ENCODE results near the gene CCDC160.

Gene CCDC160

DNA sequence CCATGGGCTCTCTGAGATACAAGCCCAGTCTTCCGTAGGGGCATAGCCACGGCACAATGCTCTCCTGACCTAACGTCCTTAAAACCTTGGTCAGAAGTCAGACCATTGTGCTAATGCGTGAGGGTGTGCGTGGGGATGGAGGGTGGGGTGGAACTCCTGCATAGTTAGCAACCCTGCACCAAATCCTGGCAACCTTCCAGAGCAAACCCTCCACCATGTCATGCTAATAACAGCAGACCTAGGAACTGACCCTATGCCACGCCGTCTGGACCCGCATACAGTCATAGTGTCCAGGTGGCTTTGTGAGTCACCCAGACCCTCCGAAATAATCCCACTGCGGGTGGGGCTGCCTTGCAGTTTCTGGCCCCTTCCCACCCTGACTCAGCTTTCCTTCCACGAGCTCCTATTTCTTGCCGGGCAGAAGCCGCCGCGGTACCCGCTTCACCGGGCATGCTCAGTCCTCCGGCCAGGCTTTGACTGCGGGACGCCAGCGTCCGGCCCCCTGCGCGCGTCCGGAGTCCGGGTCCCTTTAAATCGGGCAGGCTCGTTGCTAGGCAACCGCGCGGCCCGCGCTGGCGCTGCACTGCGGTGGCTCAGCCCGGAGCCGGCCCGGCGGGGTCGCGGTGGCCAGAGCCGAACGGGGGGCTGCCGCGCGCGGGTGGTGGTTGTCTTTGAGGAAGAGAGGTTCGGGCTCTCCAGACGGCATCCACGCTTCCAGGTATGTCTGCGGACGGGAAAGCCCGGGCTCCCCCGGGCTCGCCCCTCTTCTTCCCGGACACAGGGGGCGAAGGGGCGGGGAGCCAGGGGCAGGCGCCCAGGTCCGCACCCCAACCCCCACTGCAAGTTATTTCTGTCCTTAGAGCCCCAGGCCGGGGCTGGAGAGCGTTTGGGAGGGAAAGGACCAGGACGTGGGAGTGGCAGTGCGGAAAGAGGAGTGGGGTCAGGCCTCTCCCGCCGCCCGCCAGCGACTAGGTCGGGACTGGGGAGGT lies at the start of gene CCDC160:
CCDC160 (plus strand) TSS at position 557 of the 989 bp plus-strand sequence. CDS start 7,619 bp downstream, outside the sequence.
- TF ChIP-seq HDGF (IDR thresholded peaks at IDR 0.05; ENCODE audit: borderline replicate concordance) (no peak), L3MBTL2 (conservative IDR thresholded peaks at IDR 0.05) (no peak), FOXA1 (IDR thresholded peaks at IDR 0.05) (no peak), FOXM1 (IDR thresholded peaks at IDR 0.05; ENCODE audit: borderline replicate concordance) (no peak), NFRKB (IDR thresholded peaks at IDR 0.05) (no peak), ZNF384 (IDR thresholded peaks at IDR 0.05) (no peak), SUZ12 (IDR thresholded peaks at IDR 0.05) (no peak), SP1 (IDR thresholded peaks at IDR 0.05) (no peak), CTBP1 (IDR thresholded peaks at IDR 0.05; ENCODE audit: borderline replicate concordance) (no peak), ELF4 (IDR thresholded peaks at IDR 0.05) (no peak), FOXK2 (IDR thresholded peaks at IDR 0.05) (no peak), BHLHE40 (IDR thresholded peaks at IDR 0.05; ENCODE audit: borderline replicate concordance) (no peak), TARDBP (IDR thresholded peaks at IDR 0.05) (no peak), PKNOX1 (IDR thresholded peaks at IDR 0.05) (no peak), LEF1 (IDR thresholded peaks at IDR 0.05; ENCODE audit: borderline replicate concordance) (no peak), ARNT (IDR thresholded peaks at IDR 0.05) (no peak)
- peak; percentile 75 for DNase-seq (ENCODE audit: extremely low spot score)
- CTCF ChIA-PET: interaction anchor here (0.6 kb wide), 1 partner anchor 153 kb away, joined by 3 read pairs; no protein-coding TSS in a partner anchor
- POLR2A ChIA-PET: no interaction called here

DNA sequence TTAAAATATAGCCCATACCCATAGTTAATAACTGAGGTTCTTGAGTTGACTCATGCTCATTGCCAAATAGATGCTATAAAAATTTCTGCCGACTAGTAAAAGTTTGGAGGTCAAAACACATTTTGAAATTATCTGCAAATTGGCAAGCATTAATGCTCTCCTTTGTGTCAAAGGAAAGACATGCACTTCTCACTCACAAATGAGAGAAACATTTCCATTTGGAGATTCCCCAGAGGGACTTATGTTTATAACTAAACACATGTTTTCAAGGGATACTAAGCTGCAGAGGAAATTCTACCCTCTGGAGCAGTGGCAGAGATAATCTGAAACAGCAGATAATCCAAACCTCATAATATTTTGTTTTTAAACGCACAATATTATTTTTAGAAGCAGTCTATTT lies 45.7 kb upstream of the CCDC160 start:
- ChIA-PET CTCF (no interaction called here), POLR2A (no interaction called here)
- DNase-seq (ENCODE audit: extremely low spot score): no peak
- no peak for TF ChIP-seq ZNF384 (IDR thresholded peaks at IDR 0.05)
- TF ChIP-seq ARNT (IDR thresholded peaks at IDR 0.05): no peak
- TF ChIP-seq NFRKB (IDR thresholded peaks at IDR 0.05): no peak
- no peak for TF ChIP-seq FOXK2 (IDR thresholded peaks at IDR 0.05)
- TF ChIP-seq FOXA1 (IDR thresholded peaks at IDR 0.05): no peak
- no peak for TF ChIP-seq HDGF (IDR thresholded peaks at IDR 0.05; ENCODE audit: borderline replicate concordance)
- TF ChIP-seq CTBP1 (IDR thresholded peaks at IDR 0.05; ENCODE audit: borderline replicate concordance): no peak
- TF ChIP-seq PKNOX1 (IDR thresholded peaks at IDR 0.05): no peak
- TF ChIP-seq BHLHE40 (IDR thresholded peaks at IDR 0.05; ENCODE audit: borderline replicate concordance): no peak
- no peak for TF ChIP-seq TARDBP (IDR thresholded peaks at IDR 0.05)
- no peak for TF ChIP-seq SP1 (IDR thresholded peaks at IDR 0.05)
- no peak for TF ChIP-seq LEF1 (IDR thresholded peaks at IDR 0.05; ENCODE audit: borderline replicate concordance)
- TF ChIP-seq FOXM1 (IDR thresholded peaks at IDR 0.05; ENCODE audit: borderline replicate concordance): no peak
- no peak for TF ChIP-seq SUZ12 (IDR thresholded peaks at IDR 0.05)
- no peak for TF ChIP-seq L3MBTL2 (conservative IDR thresholded peaks at IDR 0.05)
- no peak for TF ChIP-seq ELF4 (IDR thresholded peaks at IDR 0.05)

DNA sequence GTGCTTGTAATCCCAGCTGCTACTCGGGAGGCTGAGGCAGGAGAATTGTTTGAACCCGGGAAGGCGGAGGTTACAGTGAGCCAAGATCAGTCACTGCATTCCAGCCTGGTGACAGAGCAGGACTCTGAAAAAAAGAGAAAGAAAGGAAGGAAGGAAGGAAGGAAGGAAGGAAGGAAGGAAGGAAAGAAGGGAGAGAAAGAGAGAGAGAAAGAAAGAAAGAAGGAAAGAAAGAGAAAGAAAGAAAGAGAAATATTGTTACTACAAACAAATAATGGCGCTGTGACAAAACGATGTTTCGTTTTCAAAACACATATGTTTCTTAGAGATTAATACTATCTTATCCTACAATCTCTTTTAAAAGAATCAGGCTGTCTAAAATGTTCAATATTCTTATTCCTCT lies 42.1 kb upstream of the CCDC160 start:
- CTCF ChIA-PET: no interaction called here
- no peak for DNase-seq (ENCODE audit: extremely low spot score)
- POLR2A ChIA-PET: no interaction called here
- TF ChIP-seq FOXA1 (IDR thresholded peaks at IDR 0.05): no peak
- TF ChIP-seq FOXM1 (IDR thresholded peaks at IDR 0.05; ENCODE audit: borderline replicate concordance): no peak
- no peak for TF ChIP-seq HDGF (IDR thresholded peaks at IDR 0.05; ENCODE audit: borderline replicate concordance)
- TF ChIP-seq SP1 (IDR thresholded peaks at IDR 0.05): no peak
- TF ChIP-seq L3MBTL2 (conservative IDR thresholded peaks at IDR 0.05): no peak
- TF ChIP-seq ARNT (IDR thresholded peaks at IDR 0.05): no peak
- no peak for TF ChIP-seq CTBP1 (IDR thresholded peaks at IDR 0.05; ENCODE audit: borderline replicate concordance)
- TF ChIP-seq ELF4 (IDR thresholded peaks at IDR 0.05): no peak
- TF ChIP-seq BHLHE40 (IDR thresholded peaks at IDR 0.05; ENCODE audit: borderline replicate concordance): no peak
- TF ChIP-seq SUZ12 (IDR thresholded peaks at IDR 0.05): no peak
- TF ChIP-seq TARDBP (IDR thresholded peaks at IDR 0.05): no peak

- ChIA-PET CTCF (interaction anchor here (0.7 kb wide), 1 partner anchor 16 kb away, joined by 3 read pairs; no protein-coding TSS in a partner anchor), POLR2A (no interaction called here)
- TF ChIP-seq LEF1 (IDR thresholded peaks at IDR 0.05; ENCODE audit: borderline replicate concordance) (no peak), PKNOX1 (IDR thresholded peaks at IDR 0.05) (no peak), FOXA1 (IDR thresholded peaks at IDR 0.05) (no peak), HDGF (IDR thresholded peaks at IDR 0.05; ENCODE audit: borderline replicate concordance) (no peak), FOXK2 (IDR thresholded peaks at IDR 0.05) (no peak), BHLHE40 (IDR thresholded peaks at IDR 0.05; ENCODE audit: borderline replicate concordance) (no peak), SP1 (IDR thresholded peaks at IDR 0.05) (no peak), ELF4 (IDR thresholded peaks at IDR 0.05) (no peak), TARDBP (IDR thresholded peaks at IDR 0.05) (no peak), CTBP1 (IDR thresholded peaks at IDR 0.05; ENCODE audit: borderline replicate concordance) (no peak)
- DNase-seq (ENCODE audit: extremely low spot score): no peak
Observed at GRCh38 chrX:134202561-134202960, 34.4 kb upstream of the CCDC160 start.

DNA sequence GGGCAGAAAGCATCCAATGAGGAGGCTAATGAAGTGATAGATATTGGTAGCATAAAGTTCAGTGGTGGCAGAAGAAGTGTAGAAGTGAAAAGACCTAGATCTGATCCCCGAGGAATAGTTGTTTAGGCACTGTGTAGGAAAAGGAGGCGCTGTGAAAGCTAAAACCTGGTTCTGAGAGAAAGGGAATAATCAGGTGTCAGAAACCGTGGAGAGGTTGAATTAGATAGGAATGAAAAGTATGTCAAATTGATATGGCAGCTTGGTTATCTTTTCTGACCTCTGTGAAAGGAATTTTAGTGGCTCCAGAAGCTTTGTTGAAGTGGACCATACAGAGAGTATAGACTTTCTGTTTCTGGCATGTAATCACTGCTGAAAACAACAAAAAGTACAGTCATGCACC lies 30.8 kb upstream of the CCDC160 start:
- ChIA-PET CTCF (no interaction called here), POLR2A (no interaction called here)
- no peak for DNase-seq (ENCODE audit: extremely low spot score)
- TF ChIP-seq SUZ12 (IDR thresholded peaks at IDR 0.05) (no peak), FOXA1 (IDR thresholded peaks at IDR 0.05) (no peak), FOXK2 (IDR thresholded peaks at IDR 0.05) (no peak), ZNF384 (IDR thresholded peaks at IDR 0.05) (no peak), PKNOX1 (IDR thresholded peaks at IDR 0.05) (no peak), FOXM1 (IDR thresholded peaks at IDR 0.05; ENCODE audit: borderline replicate concordance) (no peak), BHLHE40 (IDR thresholded peaks at IDR 0.05; ENCODE audit: borderline replicate concordance) (no peak), LEF1 (IDR thresholded peaks at IDR 0.05; ENCODE audit: borderline replicate concordance) (no peak), HDGF (IDR thresholded peaks at IDR 0.05; ENCODE audit: borderline replicate concordance) (no peak), L3MBTL2 (conservative IDR thresholded peaks at IDR 0.05) (no peak), SP1 (IDR thresholded peaks at IDR 0.05) (no peak), CTBP1 (IDR thresholded peaks at IDR 0.05; ENCODE audit: borderline replicate concordance) (no peak), TARDBP (IDR thresholded peaks at IDR 0.05) (no peak), ARNT (IDR thresholded peaks at IDR 0.05) (no peak), ELF4 (IDR thresholded peaks at IDR 0.05) (no peak), NFRKB (IDR thresholded peaks at IDR 0.05) (no peak)
